Stimulated activated memory B cell treated with anti-CD40 and anti-IgM and Interleukin-4, amounts not matched to agents 10 μg/mL and 1 μg/mL and 100 μg/mL, for 72 hours (primary cell): ENCODE measurements around the gene CFAP54.

Source experiments
- ATAC-seq: fragments of 150-1000 bp; cut with Tn5 transposase; 2 replicates; pipeline ENCODE4 v1.10.0; 2021
- H3K27ac Mint-ChIP-seq: one replicate; pipeline ENCODE4 v1.8.0; 2022; ENCODE audit warnings: mild to moderate bottlenecking, mixed read lengths
- H3K27me3 Mint-ChIP-seq: one replicate; pipeline ENCODE4 v1.8.0; 2022; ENCODE audit warnings: mixed read lengths
- H3K36me3 Mint-ChIP-seq: one replicate; pipeline ENCODE4 v1.8.0; 2022; ENCODE audit warnings: mixed read lengths
- H3K4me1 Mint-ChIP-seq: one replicate; pipeline ENCODE4 v1.8.0; 2022; ENCODE audit warnings: mixed read lengths
- H3K4me3 Mint-ChIP-seq: one replicate; pipeline ENCODE4 v1.8.0; 2022; ENCODE audit warnings: mild to moderate bottlenecking, moderate library complexity, mixed read lengths
- H3K9me3 Mint-ChIP-seq: one replicate; pipeline ENCODE4 v1.8.0; 2022; ENCODE audit warnings: mixed read lengths

CFAP54 gene

DNA sequence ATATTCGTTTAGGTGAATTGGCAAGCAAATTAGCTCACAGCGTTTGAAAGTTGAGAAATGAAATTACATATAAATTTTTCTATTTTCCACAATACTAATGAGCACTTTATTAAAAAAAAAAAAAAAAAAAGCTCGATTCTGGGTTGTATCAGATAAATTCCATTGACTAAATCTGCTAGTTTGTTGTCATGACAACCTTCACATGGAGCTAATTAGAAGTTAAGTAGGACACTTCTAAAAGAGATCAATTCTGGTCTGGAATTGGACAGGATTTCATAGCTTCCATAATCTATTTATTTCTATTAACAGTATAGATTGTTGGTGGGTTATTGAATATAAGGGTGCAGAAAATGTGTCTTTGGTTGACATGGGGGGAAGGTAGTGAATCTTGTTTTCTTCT, 332.2 kb downstream of the CFAP54 start:
- Mint-ChIP-seq H3K27me3 (peaks cover 20% of the 10 kb centered on the region), H3K36me3 (peaks cover 6% of the 10 kb centered on the region), H3K9me3 (peaks cover 7% of the 10 kb centered on the region), H3K4me3 (no peak overlapping the region), H3K27ac (no peak overlapping the region), H3K4me1 (no peaks in the 10 kb centered on the region)
- no peak for ATAC-seq

DNA sequence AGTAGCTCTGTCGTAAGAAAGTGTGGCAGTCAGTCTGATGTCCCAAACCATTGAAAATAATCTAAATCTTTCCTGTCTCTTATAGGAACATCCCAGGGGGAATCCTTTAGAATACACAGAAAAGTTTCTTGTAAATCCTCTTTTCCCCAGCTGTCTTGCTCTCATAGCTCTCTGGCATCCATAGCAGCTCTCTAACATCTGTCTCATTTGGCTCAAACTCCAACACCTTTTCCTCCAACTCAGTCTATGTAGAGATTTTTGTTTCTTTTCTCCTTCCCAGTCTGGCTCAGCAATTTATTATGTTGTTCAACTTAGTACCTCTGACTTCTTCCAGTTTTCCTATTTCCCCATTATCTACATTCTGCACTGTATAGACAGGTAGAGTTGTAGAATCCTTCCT, 333.3 kb downstream of the CFAP54 start:
- Mint-ChIP-seq H3K27ac (no peak overlapping the region), H3K27me3 (peaks cover 14% of the 10 kb centered on the region), H3K9me3 (peaks cover 7% of the 10 kb centered on the region), H3K4me3 (no peak overlapping the region), H3K4me1 (no peaks in the 10 kb centered on the region), H3K36me3 (peaks cover 6% of the 10 kb centered on the region)
- no peak for ATAC-seq

DNA sequence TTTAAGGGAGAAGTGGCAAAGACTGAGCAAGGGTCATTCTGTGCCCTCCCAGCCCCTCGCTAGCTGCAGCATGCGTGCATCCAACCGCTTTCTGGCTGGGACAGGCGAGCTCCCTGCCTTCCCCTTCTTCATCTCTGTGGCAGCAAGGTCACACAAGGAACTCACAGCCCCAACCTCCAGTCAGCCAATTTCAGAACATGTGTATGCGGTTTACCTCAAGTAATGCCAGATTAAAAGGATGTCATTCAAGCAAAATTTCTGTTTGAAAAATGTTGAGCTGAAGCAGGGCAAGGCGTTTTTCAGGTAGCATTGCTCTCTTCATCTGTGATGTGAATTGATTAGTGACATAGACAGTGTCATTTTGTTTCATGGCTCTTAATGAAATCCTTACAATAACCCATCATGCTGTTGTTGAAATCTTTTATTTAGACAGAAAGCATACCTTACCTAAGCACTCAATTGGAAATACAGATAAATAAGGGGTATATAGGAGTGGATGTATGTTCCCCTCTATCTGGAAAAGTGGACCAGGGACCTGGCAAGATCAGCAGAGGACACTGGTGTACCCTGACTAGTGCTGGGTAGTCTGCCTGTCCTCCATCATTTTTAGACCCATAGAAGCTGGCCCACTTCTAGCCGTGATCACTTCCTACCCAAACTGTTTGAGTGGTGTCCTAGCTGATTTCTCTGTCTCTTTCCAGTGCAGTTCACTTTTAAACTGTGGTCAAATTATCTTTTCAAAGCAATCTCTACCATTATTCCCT, 334.9 kb downstream of the CFAP54 start:
- Mint-ChIP-seq H3K4me1 (no peaks in the 10 kb centered on the region), H3K27me3 (peaks cover 9% of the 10 kb centered on the region), H3K9me3 (peaks cover 7% of the 10 kb centered on the region), H3K27ac (no peak overlapping the region), H3K36me3 (peaks cover 6% of the 10 kb centered on the region), H3K4me3 (no peak overlapping the region)
- ATAC-seq, result peak; percentile 8

DNA sequence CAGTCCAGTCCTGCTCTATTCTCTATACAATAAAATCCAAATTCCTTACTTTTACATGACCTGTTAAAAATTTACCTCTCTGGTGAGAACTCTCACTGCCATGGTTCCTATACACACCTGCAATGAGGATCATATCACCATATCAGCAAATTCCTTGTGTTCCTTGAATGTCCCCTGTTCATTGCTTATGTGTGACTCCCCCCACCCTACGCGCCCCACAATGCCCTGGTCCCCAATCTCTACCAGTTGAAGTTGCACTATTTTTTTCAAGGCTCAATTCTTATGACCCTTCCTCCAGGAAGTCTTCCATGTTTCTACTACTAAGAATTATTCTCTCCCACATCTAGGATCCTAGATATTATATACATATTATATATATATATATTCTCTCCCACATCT, 335.5 kb downstream of the CFAP54 start:
- ATAC-seq, result no peak
- H3K27ac Mint-ChIP-seq, result no peak overlapping the region
- no peaks in the 10 kb centered on the region for H3K4me1 Mint-ChIP-seq
- H3K36me3 Mint-ChIP-seq, result peaks cover 1% of the 10 kb centered on the region
- peaks cover 3% of the 10 kb centered on the region for H3K27me3 Mint-ChIP-seq
- peaks cover 2% of the 10 kb centered on the region for H3K9me3 Mint-ChIP-seq
- H3K4me3 Mint-ChIP-seq, result no peak overlapping the region

DNA sequence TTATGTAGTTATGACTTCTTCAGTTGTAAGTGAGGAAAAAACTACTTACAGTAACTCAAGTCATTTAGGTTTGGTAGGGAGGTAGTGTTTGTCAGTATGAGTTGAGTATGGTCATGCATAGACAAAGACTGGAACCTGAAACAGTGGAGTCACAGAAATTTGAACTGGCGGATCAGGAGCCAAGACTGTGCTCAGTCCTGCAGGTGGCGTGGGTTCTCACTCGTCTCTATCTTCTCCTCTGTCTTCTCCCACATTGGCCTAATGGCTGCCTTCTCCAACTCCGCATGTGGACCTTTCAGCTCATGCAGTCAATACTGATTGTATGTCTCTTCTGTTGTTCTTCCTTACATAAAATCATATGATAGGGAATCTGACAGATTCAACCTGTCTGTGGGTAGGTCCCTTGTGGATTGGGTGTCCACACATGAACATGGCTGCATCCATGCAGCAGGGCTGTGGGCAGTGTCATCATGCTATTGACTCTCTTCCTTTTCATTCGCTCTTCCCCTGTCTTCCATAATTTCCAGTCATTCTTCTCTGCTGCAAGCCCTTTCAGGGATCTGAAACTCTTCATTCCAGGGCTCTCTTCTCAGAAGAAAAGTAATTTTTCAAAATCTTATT, 338.9 kb downstream of the CFAP54 start:
- no peak overlapping the region for H3K4me3 Mint-ChIP-seq
- no peaks in the 10 kb centered on the region for H3K9me3 Mint-ChIP-seq
- no peak for ATAC-seq
- no peaks in the 10 kb centered on the region for H3K4me1 Mint-ChIP-seq
- no peaks in the 10 kb centered on the region for H3K36me3 Mint-ChIP-seq
- H3K27me3 Mint-ChIP-seq, result no peaks in the 10 kb centered on the region
- no peak overlapping the region for H3K27ac Mint-ChIP-seq

DNA sequence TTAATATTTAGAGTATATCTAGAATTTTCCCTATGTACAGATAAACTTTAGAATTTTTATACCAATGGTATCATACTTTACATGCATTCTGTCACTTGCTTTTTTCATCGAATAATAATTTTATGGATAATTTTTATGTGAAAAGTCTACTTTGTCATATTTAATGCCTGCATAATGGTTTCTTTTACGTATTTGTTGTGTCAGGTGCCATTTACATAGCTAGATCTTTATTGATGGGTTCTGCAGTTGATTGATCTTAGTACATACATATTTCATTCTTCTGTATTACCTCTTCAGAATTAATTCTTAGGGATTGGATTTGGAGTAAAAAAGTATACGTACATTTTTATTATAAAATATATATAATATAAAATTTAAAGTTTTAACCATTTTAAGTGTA, 340.0 kb downstream of the CFAP54 start:
- Mint-ChIP-seq H3K27ac (no peak overlapping the region), H3K27me3 (no peaks in the 10 kb centered on the region), H3K4me3 (no peak overlapping the region), H3K4me1 (no peaks in the 10 kb centered on the region), H3K9me3 (no peaks in the 10 kb centered on the region), H3K36me3 (no peaks in the 10 kb centered on the region)
- no peak for ATAC-seq

DNA sequence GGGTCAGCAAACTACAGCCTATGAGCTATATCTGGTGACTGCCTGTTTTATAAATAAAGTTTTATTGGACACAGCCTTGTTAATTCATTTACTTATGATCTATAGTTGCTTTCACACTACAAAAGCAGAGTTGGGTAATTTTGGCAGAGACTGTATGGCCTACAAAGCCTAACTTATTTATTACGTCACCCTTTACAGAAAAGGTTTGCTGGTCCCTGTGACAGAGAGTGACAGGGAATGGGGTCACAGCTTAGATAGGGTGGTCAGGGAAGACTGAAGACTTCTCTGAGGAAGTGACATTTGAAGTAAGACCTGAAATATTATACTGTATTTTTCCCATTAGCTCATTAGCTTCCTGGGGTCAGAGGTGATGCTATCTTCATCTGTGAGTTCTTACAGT, 342.0 kb downstream of the CFAP54 start:
- no peak overlapping the region for H3K4me3 Mint-ChIP-seq
- no peak for ATAC-seq
- no peak overlapping the region for H3K27ac Mint-ChIP-seq

DNA sequence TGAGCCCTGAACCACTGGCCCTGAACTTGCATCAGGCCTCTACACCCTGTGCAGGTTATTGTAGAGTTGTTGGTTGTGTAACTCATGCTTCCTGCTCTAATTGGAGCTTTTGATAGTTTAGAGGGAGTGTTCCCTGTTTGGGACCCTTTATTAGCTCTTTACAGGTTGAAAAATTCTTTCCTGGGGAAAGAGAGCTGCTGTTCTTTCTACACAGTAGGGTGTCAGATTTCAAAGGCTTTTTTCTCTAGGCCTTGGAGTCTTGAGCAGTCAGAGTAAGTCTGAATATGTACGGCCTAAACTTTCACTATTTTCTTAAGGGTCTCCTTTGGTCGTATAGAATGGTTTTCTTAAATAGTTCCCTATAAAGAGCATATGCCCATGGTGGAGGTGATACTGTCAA, 356.9 kb downstream of the CFAP54 start:
- Mint-ChIP-seq H3K36me3 (no peaks in the 10 kb centered on the region), H3K27ac (no peak overlapping the region), H3K4me3 (no peak overlapping the region), H3K4me1 (no peaks in the 10 kb centered on the region), H3K27me3 (peaks cover 18% of the 10 kb centered on the region), H3K9me3 (peaks cover 3% of the 10 kb centered on the region)
- no peak for ATAC-seq

More for the DNA sequence above, 342.0 kb downstream of the CFAP54 start:
- no peaks in the 10 kb centered on the region for H3K9me3 Mint-ChIP-seq
- no peaks in the 10 kb centered on the region for H3K4me1 Mint-ChIP-seq
- no peaks in the 10 kb centered on the region for H3K27me3 Mint-ChIP-seq
- no peaks in the 10 kb centered on the region for H3K36me3 Mint-ChIP-seq

DNA sequence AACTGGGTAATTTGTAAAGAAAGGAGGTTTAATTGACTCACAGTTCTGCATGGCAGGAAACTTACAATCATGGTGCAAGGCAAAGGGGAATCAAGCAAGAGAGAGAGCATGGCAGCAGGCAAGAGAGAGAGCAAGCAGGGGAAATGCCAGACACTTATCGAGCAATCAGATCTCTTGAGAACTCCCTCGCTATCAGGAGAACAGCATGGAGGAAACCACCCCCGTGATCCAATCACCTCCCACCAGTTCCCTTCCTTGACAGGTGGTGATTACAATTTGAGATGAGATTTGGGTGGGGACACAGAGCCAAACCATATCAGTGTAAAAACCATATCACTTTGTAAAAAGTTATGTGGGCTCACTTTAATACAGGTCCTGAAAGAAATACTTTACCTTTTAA, 361.3 kb downstream of the CFAP54 start:
- H3K4me1 Mint-ChIP-seq, result no peaks in the 10 kb centered on the region
- H3K4me3 Mint-ChIP-seq, result no peak overlapping the region
- no peak overlapping the region for H3K27ac Mint-ChIP-seq
- peaks cover 18% of the 10 kb centered on the region for H3K27me3 Mint-ChIP-seq
- peaks cover 3% of the 10 kb centered on the region for H3K9me3 Mint-ChIP-seq
- no peaks in the 10 kb centered on the region for H3K36me3 Mint-ChIP-seq
- ATAC-seq, result no peak

DNA sequence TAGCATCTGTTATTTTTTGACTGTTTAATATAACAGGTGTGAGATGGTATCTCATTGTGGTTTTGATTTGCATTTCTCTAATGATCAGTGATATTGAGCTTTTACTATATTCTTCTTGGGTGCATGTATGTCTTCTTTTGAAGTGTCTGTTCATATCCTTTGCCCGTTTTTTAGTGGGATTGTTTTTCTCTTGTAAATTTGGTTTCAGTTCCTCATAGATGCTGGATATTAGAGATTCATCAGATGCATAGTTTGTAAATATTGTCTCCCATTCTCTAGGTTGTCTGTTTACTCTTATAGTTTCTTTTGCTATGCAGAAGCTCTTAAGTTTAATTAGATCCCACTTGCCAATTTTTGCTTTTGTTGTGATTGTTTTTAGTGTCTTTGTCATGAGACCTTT, 368.8 kb downstream of the CFAP54 start:
- Mint-ChIP-seq H3K27ac (no peak overlapping the region), H3K27me3 (peaks cover 7% of the 10 kb centered on the region), H3K4me1 (no peaks in the 10 kb centered on the region), H3K9me3 (peaks cover 13% of the 10 kb centered on the region), H3K36me3 (no peaks in the 10 kb centered on the region), H3K4me3 (no peak overlapping the region)
- no peak for ATAC-seq

DNA sequence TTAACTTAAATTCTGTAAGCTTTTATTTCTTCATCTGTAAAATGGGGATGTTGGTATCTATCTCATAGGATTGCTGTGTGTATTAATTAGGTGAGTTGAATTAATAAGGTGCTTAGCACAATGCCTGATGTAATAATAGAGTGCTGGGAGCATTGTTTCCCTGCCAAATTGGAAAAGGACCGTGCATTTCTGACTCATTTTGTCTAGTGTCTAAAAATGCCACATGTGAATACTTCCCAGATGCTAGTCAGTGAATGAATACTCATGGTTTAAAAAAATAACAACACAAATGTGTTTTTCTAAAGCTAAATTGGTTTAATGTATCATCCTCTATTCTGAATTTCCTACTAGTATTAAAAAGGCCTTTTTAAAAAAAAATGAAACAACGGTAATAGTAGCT, 372.3 kb downstream of the CFAP54 start:
- peaks cover 7% of the 10 kb centered on the region for H3K4me1 Mint-ChIP-seq
- ATAC-seq, result no peak
- H3K9me3 Mint-ChIP-seq, result peaks cover 11% of the 10 kb centered on the region
- H3K4me3 Mint-ChIP-seq, result no peak overlapping the region
- no peak overlapping the region for H3K27ac Mint-ChIP-seq
- H3K36me3 Mint-ChIP-seq, result no peaks in the 10 kb centered on the region
- peaks cover 20% of the 10 kb centered on the region for H3K27me3 Mint-ChIP-seq

DNA sequence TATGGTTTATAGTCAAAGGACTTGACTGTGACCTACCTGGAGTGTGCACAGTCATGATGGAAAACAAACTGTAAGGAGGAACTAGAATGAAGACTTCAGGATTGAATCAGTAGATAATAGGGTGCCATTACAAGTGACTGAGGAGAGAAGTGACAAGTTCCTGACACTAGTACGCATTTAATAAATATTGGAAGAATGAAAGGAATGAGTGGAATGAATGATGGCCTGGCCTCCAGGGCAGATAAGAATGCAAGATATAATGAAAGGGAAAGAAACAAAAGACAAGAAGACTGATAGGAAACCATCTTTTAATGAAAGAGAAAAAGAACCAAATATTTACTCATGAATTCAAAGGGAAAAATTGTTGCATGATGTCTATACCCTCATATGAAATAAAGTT, 372.9 kb downstream of the CFAP54 start:
- Mint-ChIP-seq H3K27me3 (peaks cover 21% of the 10 kb centered on the region), H3K4me3 (no peak overlapping the region), H3K27ac (no peak overlapping the region), H3K4me1 (peaks cover 7% of the 10 kb centered on the region), H3K36me3 (no peaks in the 10 kb centered on the region), H3K9me3 (peaks cover 7% of the 10 kb centered on the region)
- no peak for ATAC-seq

DNA sequence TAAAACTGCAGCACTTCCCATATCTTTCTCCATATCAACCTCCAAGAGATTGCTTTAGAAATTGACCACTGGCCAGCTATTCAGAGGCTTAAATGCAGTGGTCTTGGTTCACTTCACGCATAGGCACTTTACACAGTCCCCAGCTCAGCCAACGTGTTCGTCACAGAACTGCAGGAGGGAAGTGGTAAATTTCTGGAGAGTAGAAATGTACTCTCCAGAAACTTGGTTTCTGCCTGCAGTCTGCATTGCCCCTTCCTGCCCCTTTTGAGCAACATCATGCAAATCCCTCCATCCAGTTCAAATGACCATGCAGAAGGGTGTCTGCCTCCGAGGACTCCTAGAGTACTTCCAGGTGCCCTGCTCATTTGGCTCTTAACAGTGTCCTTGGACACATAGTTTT, 375.0 kb downstream of the CFAP54 start:
- Mint-ChIP-seq H3K27me3 (peaks cover 37% of the 10 kb centered on the region), H3K27ac (no peak overlapping the region), H3K36me3 (no peaks in the 10 kb centered on the region), H3K4me1 (peaks cover 7% of the 10 kb centered on the region), H3K9me3 (no peaks in the 10 kb centered on the region), H3K4me3 (no peak overlapping the region)
- ATAC-seq, result no peak

DNA sequence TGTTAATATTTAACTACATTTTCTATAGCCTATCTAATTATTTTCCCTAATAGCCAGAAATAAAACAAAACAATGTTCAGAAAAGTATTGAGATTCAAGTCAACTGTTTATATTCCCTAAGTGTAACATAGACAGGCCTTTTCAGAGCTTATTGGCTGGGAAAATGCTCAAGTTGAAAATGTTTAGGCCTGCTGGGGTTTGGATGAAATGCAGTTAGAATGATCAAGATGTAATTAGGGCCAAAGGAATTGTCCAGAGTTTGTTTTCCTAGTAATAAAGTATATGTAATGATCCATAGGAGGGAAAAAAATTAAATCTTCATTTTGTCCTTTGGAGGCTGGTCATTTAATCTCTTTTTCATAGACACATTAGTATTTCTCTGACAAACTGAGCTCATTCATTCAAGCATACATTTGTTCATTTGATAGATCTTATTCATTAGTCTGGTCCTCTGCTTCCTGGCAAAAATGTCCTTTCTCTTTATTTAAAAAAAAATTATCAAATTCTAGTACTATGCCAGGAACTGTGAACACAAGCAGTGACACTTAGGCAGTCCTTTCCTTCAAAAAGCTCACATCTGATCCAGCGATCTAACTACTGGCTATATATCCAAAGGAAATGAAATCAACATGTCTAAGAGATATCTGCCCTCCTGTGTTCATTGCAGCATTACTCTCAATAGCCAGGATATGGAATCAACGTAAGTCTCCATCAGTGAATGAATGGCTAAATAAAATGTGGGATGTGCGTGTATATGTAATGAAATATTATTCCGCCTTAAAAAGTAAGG, 377.6 kb downstream of the CFAP54 start:
- Mint-ChIP-seq H3K4me3 (no peak overlapping the region), H3K4me1 (peaks cover 7% of the 10 kb centered on the region), H3K27ac (no peak overlapping the region), H3K36me3 (no peaks in the 10 kb centered on the region), H3K27me3 (peaks cover 37% of the 10 kb centered on the region), H3K9me3 (peaks cover 4% of the 10 kb centered on the region)
- no peak for ATAC-seq

DNA sequence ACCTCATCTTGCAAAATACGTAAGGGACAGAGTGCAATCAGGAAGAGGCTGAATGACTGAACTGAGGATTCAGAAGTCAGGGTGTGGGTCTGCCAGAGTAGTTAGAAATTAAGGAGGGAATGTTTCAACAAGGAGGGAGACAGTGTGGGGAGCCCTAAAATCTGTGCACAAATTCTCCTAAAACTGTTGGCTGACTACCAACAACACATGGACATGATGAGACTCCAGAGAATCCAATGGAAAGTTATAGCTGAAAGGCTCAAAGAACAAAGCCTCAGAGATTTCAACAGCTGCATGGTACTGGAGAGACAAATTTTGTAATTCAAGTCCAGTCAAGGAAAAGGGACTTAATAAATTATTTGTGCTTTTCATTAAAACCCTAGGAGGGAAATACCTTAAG, 381.6 kb downstream of the CFAP54 start:
- Mint-ChIP-seq H3K27ac (no peak overlapping the region), H3K36me3 (no peaks in the 10 kb centered on the region), H3K4me3 (no peak overlapping the region), H3K27me3 (peaks cover 29% of the 10 kb centered on the region), H3K9me3 (peaks cover 5% of the 10 kb centered on the region), H3K4me1 (no peaks in the 10 kb centered on the region)
- no peak for ATAC-seq

DNA sequence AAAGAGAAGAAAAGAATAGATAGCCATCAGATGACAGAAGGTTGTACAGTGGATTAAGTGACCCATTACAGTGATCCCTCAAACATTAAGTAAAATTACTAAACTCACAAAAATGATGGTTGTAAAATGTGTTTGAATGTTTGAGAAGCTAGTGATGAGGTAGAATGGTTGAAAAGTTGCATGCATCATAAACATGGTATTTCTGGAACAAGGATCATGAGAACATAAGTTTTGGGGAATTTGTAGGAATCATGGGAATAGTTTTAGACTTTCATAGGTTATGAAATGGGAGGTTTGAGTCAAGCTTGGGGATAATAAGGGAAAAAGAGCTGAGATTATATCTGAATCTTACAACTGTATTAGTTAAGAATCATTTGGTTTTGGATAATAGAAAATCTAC, 383.6 kb downstream of the CFAP54 start:
- no peaks in the 10 kb centered on the region for H3K36me3 Mint-ChIP-seq
- H3K9me3 Mint-ChIP-seq, result peaks cover 5% of the 10 kb centered on the region
- H3K27ac Mint-ChIP-seq, result no peak overlapping the region
- no peaks in the 10 kb centered on the region for H3K4me1 Mint-ChIP-seq
- peaks cover 36% of the 10 kb centered on the region for H3K27me3 Mint-ChIP-seq
- no peak for ATAC-seq
- H3K4me3 Mint-ChIP-seq, result no peak overlapping the region
